ENCODE results near the gene KIAA0408. TPM values are rescaled to one million over a fixed set of nuclear protein-coding genes. Genes with fewer than 3 reads are reported as not detected.
"Not testable (repeated sequence)": the region's sequence is repeated elsewhere in the genome, so short reads cannot be mapped to it uniquely, and the experiment has no call there.

KIAA0408 gene
- total and polyA plus RNA-seq, 2 experiments from 2014 or later: 1.1 to 3.2 TPM

DNA sequence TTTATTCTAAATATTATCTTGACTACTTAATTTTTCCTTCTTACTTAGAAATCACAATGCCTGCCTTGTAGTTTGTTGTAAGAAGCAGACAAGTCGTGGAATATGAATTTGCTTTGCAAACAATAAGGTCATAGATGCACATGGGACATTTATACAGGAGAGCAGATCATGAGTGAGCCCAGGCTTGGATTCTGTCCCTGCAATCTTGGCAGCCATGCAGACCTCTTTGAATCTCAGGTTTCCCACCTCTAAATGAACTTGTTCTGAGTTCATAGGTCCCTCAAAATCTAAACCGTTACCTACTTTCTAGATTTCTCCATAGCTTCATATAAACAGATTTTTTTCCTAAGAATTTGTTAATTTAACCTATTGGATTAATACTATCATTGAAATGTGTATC is 19.5 kb downstream of the KIAA0408 start:
- DNase-seq: no peak
- Histone ChIP-seq H3K4me1 (ENCODE audit: insufficient read depth) (no peaks in the 10 kb centered on the region), H3F3A (ENCODE audit: insufficient read depth) (no peaks in the 10 kb centered on the region), H3K36me3 (ENCODE audit: low read depth) (no peaks in the 10 kb centered on the region), H3K27me3 (replicated peaks; ENCODE audit: insufficient read depth) (no peaks in the 10 kb centered on the region), H3K27ac (no peak overlapping the region), H3K9ac (no peak overlapping the region), H3K4me2 (ENCODE audit: unreplicated experiment) (no peak overlapping the region), H2AFZ (no peak overlapping the region), H3K79me2 (ENCODE audit: insufficient read depth) (no peaks in the 10 kb centered on the region), H4K20me1 (ENCODE audit: insufficient read depth) (no peaks in the 10 kb centered on the region), H3K9me3 (ENCODE audit: low read depth) (no peaks in the 10 kb centered on the region), H3K9me2 (ENCODE audit: insufficient read depth) (no peaks in the 10 kb centered on the region), H3K4me3 (no peak overlapping the region)
- no peak for TF ChIP-seq EZH2phosphoT487 (IDR thresholded peaks at IDR 0.05; ENCODE audit: insufficient read depth, low read depth)
- TF ChIP-seq EZH2 (IDR thresholded peaks at IDR 0.05; ENCODE audit: insufficient read depth, poor library complexity, severe bottlenecking): no peak
- in situ Hi-C loops (cut with MboI): no loop called here
- 78 to 81% methylated on average over 2 of the region's 2 CpGs for WGBS, 2 experiments (ENCODE audit: low coverage in 1 of 2, low lambda C conversion rate in 2 of 2, missing lambda C conversion rate in 2 of 2)

GRCh38 chr6:127436578-127437110 is 22.5 kb downstream of the KIAA0408 start:
- 66 to 78% methylated on average over 3 of the region's 3 CpGs for WGBS, 2 experiments (ENCODE audit: low coverage in 1 of 2, low lambda C conversion rate in 2 of 2, missing lambda C conversion rate in 2 of 2)
- no peaks in the 10 kb centered on the region for H3K9me2 ChIP-seq (ENCODE audit: insufficient read depth)
- no peaks in the 10 kb centered on the region for H3K79me2 ChIP-seq (ENCODE audit: insufficient read depth)
- H3K4me3 ChIP-seq: no peak overlapping the region
- TF ChIP-seq EZH2 (IDR thresholded peaks at IDR 0.05; ENCODE audit: insufficient read depth, poor library complexity, severe bottlenecking) (no peak), EZH2phosphoT487 (IDR thresholded peaks at IDR 0.05; ENCODE audit: insufficient read depth, low read depth) (no peak)
- no peaks in the 10 kb centered on the region for H3K36me3 ChIP-seq (ENCODE audit: low read depth)
- no peaks in the 10 kb centered on the region for H4K20me1 ChIP-seq (ENCODE audit: insufficient read depth)
- H3F3A ChIP-seq (ENCODE audit: insufficient read depth): no peaks in the 10 kb centered on the region
- no peak for DNase-seq
- H3K27me3 ChIP-seq (replicated peaks; ENCODE audit: insufficient read depth): no peaks in the 10 kb centered on the region
- H3K9ac ChIP-seq: no peak overlapping the region
- no peaks in the 10 kb centered on the region for H3K9me3 ChIP-seq (ENCODE audit: low read depth)
- H3K27ac ChIP-seq: no peak overlapping the region
- no peak overlapping the region for H3K4me2 ChIP-seq (ENCODE audit: unreplicated experiment)
- H2AFZ ChIP-seq: no peak overlapping the region
- H3K4me1 ChIP-seq (ENCODE audit: insufficient read depth): no peaks in the 10 kb centered on the region
- in situ Hi-C loops (cut with MboI): no loop called here

DNA sequence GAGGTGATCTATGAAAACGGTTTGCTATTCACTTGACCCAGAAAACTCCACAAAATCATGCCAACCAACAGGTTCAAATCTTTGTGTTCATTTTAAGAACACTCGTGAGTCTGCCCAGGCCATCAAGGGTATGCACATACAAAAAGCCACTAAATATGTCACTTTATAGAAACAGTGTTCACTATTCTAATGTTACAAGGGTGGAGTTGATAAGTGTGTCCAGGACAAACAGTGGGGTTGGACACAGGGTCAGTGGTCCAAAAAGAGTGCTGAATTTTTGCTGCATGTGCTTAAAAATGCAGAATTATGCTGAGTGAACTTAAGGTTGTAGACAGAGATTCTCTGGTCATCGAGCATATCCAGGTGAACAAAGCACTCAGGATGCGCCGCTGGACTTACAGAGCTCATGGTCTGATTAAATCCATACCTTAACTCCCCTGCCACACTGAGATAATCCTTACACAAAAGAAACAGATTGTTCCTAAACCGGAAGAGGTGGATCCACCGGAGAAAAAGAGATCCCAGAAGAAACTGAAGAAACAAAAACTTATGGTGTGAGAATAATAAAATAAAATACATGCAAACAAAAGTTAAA is 23.5 kb downstream of the KIAA0408 start:
- no peaks in the 10 kb centered on the region for H4K20me1 ChIP-seq (ENCODE audit: insufficient read depth)
- no peak overlapping the region for H3K4me2 ChIP-seq (ENCODE audit: unreplicated experiment)
- no peak overlapping the region for H3K27ac ChIP-seq
- no peak overlapping the region for H3K9ac ChIP-seq
- H2AFZ ChIP-seq: no peak overlapping the region
- H3K9me2 ChIP-seq (ENCODE audit: insufficient read depth): no peaks in the 10 kb centered on the region
- DNase-seq: no peak
- 84 to 85% methylated on average over 7 of the region's 7 CpGs for WGBS, 2 experiments (ENCODE audit: low coverage in 1 of 2, low lambda C conversion rate in 2 of 2, missing lambda C conversion rate in 2 of 2)
- no peak overlapping the region for H3K4me3 ChIP-seq
- TF ChIP-seq EZH2 (IDR thresholded peaks at IDR 0.05; ENCODE audit: insufficient read depth, poor library complexity, severe bottlenecking): no peak
- TF ChIP-seq EZH2phosphoT487 (IDR thresholded peaks at IDR 0.05; ENCODE audit: insufficient read depth, low read depth): no peak
- no peaks in the 10 kb centered on the region for H3K4me1 ChIP-seq (ENCODE audit: insufficient read depth)
- H3K27me3 ChIP-seq (replicated peaks; ENCODE audit: insufficient read depth): no peaks in the 10 kb centered on the region
- H3F3A ChIP-seq (ENCODE audit: insufficient read depth): no peaks in the 10 kb centered on the region
- no peaks in the 10 kb centered on the region for H3K36me3 ChIP-seq (ENCODE audit: low read depth)
- H3K9me3 ChIP-seq (ENCODE audit: low read depth): no peaks in the 10 kb centered on the region
- H3K79me2 ChIP-seq (ENCODE audit: insufficient read depth): no peaks in the 10 kb centered on the region
- in situ Hi-C loops (cut with MboI): no loop called here

- in situ Hi-C loops (cut with MboI): no loop called here
- H3K4me3 ChIP-seq: no peak overlapping the region
- H3K9ac ChIP-seq: no peak overlapping the region
- H3K9me2 ChIP-seq (ENCODE audit: insufficient read depth): no peaks in the 10 kb centered on the region
- DNase-seq: no peak
- no peaks in the 10 kb centered on the region for H3K4me1 ChIP-seq (ENCODE audit: insufficient read depth)
- TF ChIP-seq EZH2phosphoT487 (IDR thresholded peaks at IDR 0.05; ENCODE audit: insufficient read depth, low read depth): no peak
- no peak for TF ChIP-seq EZH2 (IDR thresholded peaks at IDR 0.05; ENCODE audit: insufficient read depth, poor library complexity, severe bottlenecking)
- H3K27me3 ChIP-seq (replicated peaks; ENCODE audit: insufficient read depth): no peaks in the 10 kb centered on the region
- H3K36me3 ChIP-seq (ENCODE audit: low read depth): no peaks in the 10 kb centered on the region
- no peaks in the 10 kb centered on the region for H3K9me3 ChIP-seq (ENCODE audit: low read depth)
- H3K79me2 ChIP-seq (ENCODE audit: insufficient read depth): no peaks in the 10 kb centered on the region
- H3K4me2 ChIP-seq (ENCODE audit: unreplicated experiment): no peak overlapping the region
- H3F3A ChIP-seq (ENCODE audit: insufficient read depth): no peaks in the 10 kb centered on the region
- no peak overlapping the region for H3K27ac ChIP-seq
- no peak overlapping the region for H2AFZ ChIP-seq
- H4K20me1 ChIP-seq (ENCODE audit: insufficient read depth): no peaks in the 10 kb centered on the region
Observed at GRCh38 chr6:127434651-127435050, 24.5 kb downstream of the KIAA0408 start.

DNA sequence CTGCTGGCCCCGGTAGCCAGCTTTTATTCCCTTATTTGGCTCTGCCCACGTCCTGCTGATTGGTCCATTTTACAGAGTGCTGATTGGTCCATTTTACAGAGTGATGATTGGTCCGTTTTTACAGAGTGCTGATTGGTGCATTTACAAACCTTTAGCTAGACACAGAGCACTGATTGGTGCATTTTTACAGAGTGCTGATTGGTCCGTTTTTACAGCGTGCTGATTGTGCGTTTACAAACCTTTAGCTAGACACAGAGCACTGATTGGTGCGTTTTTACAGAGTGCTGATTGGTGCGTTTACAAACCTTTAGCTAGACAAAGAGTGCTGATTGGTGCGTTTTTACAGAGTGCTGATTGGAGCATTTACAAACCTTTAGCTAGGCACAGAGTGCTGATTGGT is 30.6 kb downstream of the KIAA0408 start:
- H3K4me1 ChIP-seq (ENCODE audit: insufficient read depth); H2AFZ ChIP-seq; H3K27ac ChIP-seq; H3K4me3 ChIP-seq; DNase-seq; H3K9me2 ChIP-seq (ENCODE audit: insufficient read depth); H3K36me3 ChIP-seq (ENCODE audit: low read depth); H3K9ac ChIP-seq; H3K27me3 ChIP-seq (replicated peaks; ENCODE audit: insufficient read depth); H3K79me2 ChIP-seq (ENCODE audit: insufficient read depth); H3F3A ChIP-seq (ENCODE audit: insufficient read depth); H3K4me2 ChIP-seq (ENCODE audit: unreplicated experiment); H4K20me1 ChIP-seq (ENCODE audit: insufficient read depth); H3K9me3 ChIP-seq (ENCODE audit: low read depth); in situ Hi-C loops (cut with MboI): not testable (repeated sequence)
- 87 to 89% methylated on average over 9 of the region's 9 CpGs for WGBS, 2 experiments (ENCODE audit: low coverage in 1 of 2, low lambda C conversion rate in 2 of 2, missing lambda C conversion rate in 2 of 2)
